GM23248 (cell line): ENCODE data around the gene FRRS1L. TPM values are rescaled to one million over a fixed set of nuclear protein-coding genes. Genes with fewer than 3 reads are reported as not detected.

Experiments used
- DNase-seq: peaks from one replicate; pipeline ENCODE4 v3.0.0-alpha.2; 2015
- H2AFZ ChIP-seq: fragments of 200-600 bp; sonication (generic); 2 replicates; pipeline ENCODE4 v1.6.1; 2016; ENCODE audit warnings: antibody characterized with exemption
- H3F3A ChIP-seq: fragments of 200-600 bp; sonication (generic); 2 replicates; pipeline ENCODE4 v1.6.1; 2016; ENCODE audit warnings: mild to moderate bottlenecking, antibody characterized with exemption, mixed run types; ENCODE audit not compliant: insufficient read depth
- H3K27ac ChIP-seq: fragments of 200-600 bp; sonication (generic); 2 replicates; pipeline ENCODE4 v1.5.1; 2016; ENCODE audit warnings: mild to moderate bottlenecking
- H3K27me3 ChIP-seq: fragments of 200-600 bp; sonication (generic); replicated peaks from 2 replicates; pipeline ENCODE4 v1.6.1; 2016; ENCODE audit warnings: mild to moderate bottlenecking; ENCODE audit not compliant: insufficient read depth
- H3K36me3 ChIP-seq: fragments of 200-600 bp; sonication (generic); 2 replicates; pipeline ENCODE4 v1.6.1; 2016; ENCODE audit warnings: low read depth, mild to moderate bottlenecking
- H3K4me1 ChIP-seq: fragments of 200-600 bp; sonication (generic); 2 replicates; pipeline ENCODE4 v1.6.1; 2016; ENCODE audit warnings: mild to moderate bottlenecking; ENCODE audit not compliant: insufficient read depth
- H3K4me2 ChIP-seq: fragments of 200-600 bp; sonication (generic); one replicate; pipeline ENCODE4 v1.6.1; 2016; ENCODE audit warnings: mild to moderate bottlenecking; ENCODE audit not compliant: unreplicated experiment
- H3K4me3 ChIP-seq: fragments of 200-600 bp; sonication (generic); 2 replicates; pipeline ENCODE4 v1.5.1; 2016; ENCODE audit warnings: mild to moderate bottlenecking
- H3K79me2 ChIP-seq: fragments of 200-600 bp; sonication (generic); 2 replicates; pipeline ENCODE4 v1.6.1; 2016; ENCODE audit warnings: mild to moderate bottlenecking; ENCODE audit not compliant: insufficient read depth
- H3K9ac ChIP-seq: fragments of 200-600 bp; sonication (generic); 2 replicates; pipeline ENCODE4 v1.6.1; 2016; ENCODE audit warnings: mild to moderate bottlenecking
- H3K9me2 ChIP-seq: fragments of 200-600 bp; sonication (generic); 2 replicates; pipeline ENCODE4 v1.6.1; 2016; ENCODE audit warnings: mixed run types, mild to moderate bottlenecking, moderate library complexity; ENCODE audit not compliant: insufficient read depth
- H3K9me3 ChIP-seq: fragments of 200-600 bp; sonication (generic); one replicate; pipeline ENCODE4 v1.6.1; 2017; ENCODE audit warnings: low read depth
- H4K20me1 ChIP-seq: fragments of 200-600 bp; sonication (generic); 2 replicates; pipeline ENCODE4 v1.6.0; 2016; ENCODE audit not compliant: insufficient read depth
- EZH2 ChIP-seq: fragments of 200-600 bp; sonication (generic); IDR thresholded peaks from 2 replicates; pipeline ENCODE4 v1.6.1; 2018; ENCODE audit warnings: antibody characterized with exemption, mild to moderate bottlenecking; ENCODE audit not compliant: insufficient read depth, poor library complexity, severe bottlenecking
- EZH2phosphoT487 ChIP-seq: fragments of 200-600 bp; sonication (generic); IDR thresholded peaks from 2 replicates; pipeline ENCODE4 v1.6.1; 2018; ENCODE audit warnings: antibody characterized with exemption, moderate library complexity, mild to moderate bottlenecking, low read depth; ENCODE audit not compliant: insufficient read depth
- WGBS, 2 experiments: methylation state at CpG; one replicate each; pipeline ENCODE4 v1.1.6; 2015 to 2017; ENCODE audit warnings: low lambda C conversion rate in 2 of 2, low coverage in 1 of 2; ENCODE audit errors: missing lambda C conversion rate in 2 of 2; 5-methylcytosine and 5-hydroxymethylcytosine counted together
- in situ Hi-C: fragments of 300-500 bp; cut with MboI; formaldehyde crosslinking; loops from 2 replicates; pipeline ENCODE4 v1.15.0; 2020
- polyA plus RNA-seq: library from polyadenylated mRNA; unstranded; fragments of >200 nt; fragmentation: Nextera tagmentation; extraction: Ambion mirVana; gene quantifications from 2 replicates; pipeline ENCODE4 v1.2.1, GENCODE V29; 2016
- total RNA-seq: library from RNA; depleted of rRNA; stranded (reverse); fragments of >200 nt; shearing (Covaris generic); gene quantifications from 2 replicates; pipeline ENCODE4 v1.2.3, GENCODE V29; 2014

Gene FRRS1L
- total and polyA plus RNA-seq, 2 experiments from 2014 or later, result not detected

DNA sequence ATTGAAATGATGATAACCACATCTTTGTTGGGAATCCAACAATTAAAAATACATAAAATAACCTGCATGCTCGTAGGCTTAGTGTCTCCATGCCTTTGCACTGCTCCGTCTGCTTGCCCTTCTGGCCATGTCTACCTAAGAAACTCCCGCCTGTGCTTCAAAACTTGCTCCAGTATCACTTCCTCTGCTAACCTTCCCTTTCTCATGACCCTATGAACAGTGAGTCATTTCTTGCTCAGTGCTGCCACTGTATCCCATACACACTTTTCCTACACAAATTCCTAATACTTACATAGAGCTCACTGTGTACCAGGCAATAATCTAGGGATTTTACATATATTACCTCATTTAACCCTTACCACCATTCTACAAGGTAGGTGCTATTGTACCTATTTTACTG, 80.8 kb downstream of the FRRS1L start:
- peak; percentile 28 for DNase-seq
- Histone ChIP-seq H3K9me2 (no peaks in the 10 kb centered on the region), H3K4me2 (no peak overlapping the region), H3K36me3 (peaks cover 28% of the 10 kb centered on the region; the same call in 1 of the 2 replicates), H4K20me1 (no peaks in the 10 kb centered on the region), H3K27ac (no peak overlapping the region), H2AFZ (no peak overlapping the region), H3F3A (no peaks in the 10 kb centered on the region), H3K4me1 (no peaks in the 10 kb centered on the region), H3K9ac (no peak overlapping the region), H3K4me3 (no peak overlapping the region), H3K79me2 (peaks cover 23% of the 10 kb centered on the region; the same call in 1 of the 2 replicates), H3K9me3 (no peaks in the 10 kb centered on the region), H3K27me3 (no peaks in the 10 kb centered on the region)
- no peak for TF ChIP-seq EZH2
- TF ChIP-seq EZH2phosphoT487, result no peak
- in situ Hi-C loops, result no loop called here
- 75 to 81% methylated on average over 3 of the region's 3 CpGs for WGBS, 2 experiments

GRCh38 chr9:109085510-109085909, 81.5 kb downstream of the FRRS1L start:
- in situ Hi-C loops, result no loop called here

DNA sequence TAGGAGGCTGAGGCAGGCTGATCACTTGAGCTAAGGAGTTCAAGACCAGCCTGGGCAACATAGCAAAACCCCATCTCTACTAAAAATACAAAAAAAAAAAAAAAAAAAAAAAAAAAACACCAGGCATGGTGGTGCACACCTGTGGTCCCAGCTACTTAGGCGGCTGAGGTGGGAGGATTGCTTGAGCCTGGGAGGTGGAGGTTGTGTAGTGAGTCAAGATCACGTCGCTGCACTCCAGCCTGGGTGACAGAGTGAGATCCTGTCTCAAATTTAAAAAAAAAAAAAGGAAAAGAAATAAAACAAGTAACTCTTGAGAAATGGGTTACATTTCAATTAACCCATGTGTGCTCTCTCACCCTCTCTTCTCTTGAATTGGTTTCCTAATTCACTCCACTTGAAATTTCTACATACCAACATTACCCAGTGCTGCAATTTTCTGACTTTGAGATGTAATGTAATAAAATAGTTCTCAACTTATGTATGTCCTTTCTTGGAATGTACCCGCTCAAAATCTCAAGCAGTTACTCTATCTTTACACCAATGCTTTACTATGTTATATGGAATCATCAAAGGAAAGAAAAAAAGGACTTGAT, 83.1 kb downstream of the FRRS1L start:
- H3K4me2 ChIP-seq, result no peak overlapping the region
- TF ChIP-seq EZH2, result no peak
- H3K9ac ChIP-seq, result no peak overlapping the region
- H3K27me3 ChIP-seq, result no peaks in the 10 kb centered on the region
- in situ Hi-C loops, result no loop called here
- no peak for DNase-seq
- no peak overlapping the region for H3K4me3 ChIP-seq
- peaks cover 35% of the 10 kb centered on the region for H3K36me3 ChIP-seq
- no peaks in the 10 kb centered on the region for H4K20me1 ChIP-seq
- no peaks in the 10 kb centered on the region for H3K4me1 ChIP-seq
- no peak overlapping the region for H3K27ac ChIP-seq
- H3F3A ChIP-seq, result no peaks in the 10 kb centered on the region
- no peaks in the 10 kb centered on the region for H3K9me2 ChIP-seq
- H3K9me3 ChIP-seq, result no peaks in the 10 kb centered on the region
- no peak overlapping the region for H2AFZ ChIP-seq
- WGBS, 2 experiments, result 97 to 99% methylated on average over 4 of the region's 4 CpGs
- H3K79me2 ChIP-seq, result 0 out of 2 replicates have a peak, but pooled peaks cover 14% of the 10 kb centered on the region

More at GRCh38 chr9:109085510-109085909, 81.5 kb downstream of the FRRS1L start:
- Histone ChIP-seq H3K79me2 (peaks cover 23% of the 10 kb centered on the region; the same call in 1 of the 2 replicates), H3K9me2 (no peaks in the 10 kb centered on the region), H2AFZ (no peak overlapping the region), H3K9me3 (no peaks in the 10 kb centered on the region), H3K9ac (no peak overlapping the region), H3K4me1 (no peaks in the 10 kb centered on the region), H4K20me1 (no peaks in the 10 kb centered on the region), H3K27ac (no peak overlapping the region), H3K4me2 (no peak overlapping the region), H3K36me3 (peaks cover 30% of the 10 kb centered on the region; the same call in 1 of the 2 replicates), H3K27me3 (no peaks in the 10 kb centered on the region), H3F3A (no peaks in the 10 kb centered on the region), H3K4me3 (no peak overlapping the region)
- DNase-seq, result no peak
- TF ChIP-seq EZH2phosphoT487 (no peak), EZH2 (no peak)

DNA sequence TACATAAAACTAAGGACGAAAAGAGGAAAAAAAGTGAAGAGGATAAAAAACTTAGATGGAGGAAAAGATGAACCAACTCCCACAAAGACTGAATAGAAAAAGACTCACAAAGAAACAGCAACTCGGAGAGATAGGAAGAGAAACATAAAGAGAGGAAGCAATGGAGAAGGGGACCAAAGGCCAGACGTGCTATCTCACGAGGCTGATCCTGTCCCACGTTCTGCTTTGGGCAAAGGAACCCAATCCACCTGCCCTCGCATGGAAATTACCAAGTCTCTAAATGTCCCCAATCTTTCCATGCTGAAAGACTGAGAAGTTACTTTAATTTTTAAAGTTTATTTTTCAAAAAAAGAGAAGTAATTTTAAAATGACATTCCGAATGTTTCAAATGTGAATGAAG, 83.9 kb downstream of the FRRS1L start:
- WGBS, 2 experiments, result 85 to 86% methylated on average over 7 of the region's 7 CpGs
- H3K9ac ChIP-seq, result no peak overlapping the region
- no peaks in the 10 kb centered on the region for H3F3A ChIP-seq
- no peaks in the 10 kb centered on the region for H3K9me3 ChIP-seq
- no peaks in the 10 kb centered on the region for H3K9me2 ChIP-seq
- no peaks in the 10 kb centered on the region for H3K4me1 ChIP-seq
- TF ChIP-seq EZH2phosphoT487 (no peak), EZH2 (no peak)
- no peak for DNase-seq
- no peak overlapping the region for H3K4me2 ChIP-seq
- no peak overlapping the region for H2AFZ ChIP-seq
- in situ Hi-C loops, result no loop called here
- H4K20me1 ChIP-seq, result no peaks in the 10 kb centered on the region
- H3K79me2 ChIP-seq, result 0 out of 2 replicates have a peak, but pooled peaks cover 14% of the 10 kb centered on the region
- H3K36me3 ChIP-seq, result peaks cover 43% of the 10 kb centered on the region
- no peak overlapping the region for H3K27ac ChIP-seq
- no peak overlapping the region for H3K4me3 ChIP-seq
- H3K27me3 ChIP-seq, result no peaks in the 10 kb centered on the region
